Dedifferentiated amniotic fluid mesenchymal stem cell (primary cell): ENCODE measurements around the gene TRAF1.
A peak's percentile ranks its signal among the peaks of the same experiment; 100 is the strongest.
"Not testable (repeated sequence)": the region's sequence is repeated elsewhere in the genome, so short reads cannot be mapped to it uniquely, and the experiment has no call there.

ENCODE experiments used
- DNase-seq: peaks from one replicate; pipeline ENCODE4 v3.0.0-alpha.2; 2016; ENCODE audit errors: extremely low spot score

TRAF1 gene, protein sequence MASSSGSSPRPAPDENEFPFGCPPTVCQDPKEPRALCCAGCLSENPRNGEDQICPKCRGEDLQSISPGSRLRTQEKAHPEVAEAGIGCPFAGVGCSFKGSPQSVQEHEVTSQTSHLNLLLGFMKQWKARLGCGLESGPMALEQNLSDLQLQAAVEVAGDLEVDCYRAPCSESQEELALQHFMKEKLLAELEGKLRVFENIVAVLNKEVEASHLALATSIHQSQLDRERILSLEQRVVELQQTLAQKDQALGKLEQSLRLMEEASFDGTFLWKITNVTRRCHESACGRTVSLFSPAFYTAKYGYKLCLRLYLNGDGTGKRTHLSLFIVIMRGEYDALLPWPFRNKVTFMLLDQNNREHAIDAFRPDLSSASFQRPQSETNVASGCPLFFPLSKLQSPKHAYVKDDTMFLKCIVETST

GRCh38 chr9:120926397-120926928, at the start of gene TRAF1:
TRAF1 (minus strand) TSS chr9:120926796; CDS start chr9:120926075, 721 bp downstream.
- DNase-seq = no peak

- no peak for DNase-seq
Measured at GRCh38 chr9:120974921-120975320, 48.3 kb upstream of the TRAF1 start.

DNA sequence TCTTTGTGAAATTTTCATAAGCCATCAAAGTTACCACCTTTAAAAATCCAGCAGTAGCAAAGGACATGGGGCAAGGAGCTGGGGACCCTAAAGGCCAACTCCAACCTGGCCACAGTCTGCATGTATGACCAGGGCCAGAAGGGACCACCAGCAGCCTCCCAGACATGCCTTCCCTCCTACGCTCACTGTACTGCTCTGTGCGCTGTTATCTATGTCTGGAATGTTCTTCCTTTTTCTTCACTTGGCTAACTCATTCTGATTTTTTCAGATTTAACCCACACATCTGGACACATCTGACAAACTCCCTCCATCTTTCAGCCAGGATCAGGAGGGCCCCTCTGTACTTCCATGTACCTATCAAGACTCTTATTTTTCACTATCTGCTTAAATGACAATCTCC, 47.6 kb upstream of the TRAF1 start:
- DNase-seq = no peak

GRCh38 chr9:120971938-120972337, 45.3 kb upstream of the TRAF1 start:
- no peak for DNase-seq

GRCh38 chr9:120971471-120971870, 44.9 kb upstream of the TRAF1 start:
- not testable (repeated sequence) for DNase-seq

DNA sequence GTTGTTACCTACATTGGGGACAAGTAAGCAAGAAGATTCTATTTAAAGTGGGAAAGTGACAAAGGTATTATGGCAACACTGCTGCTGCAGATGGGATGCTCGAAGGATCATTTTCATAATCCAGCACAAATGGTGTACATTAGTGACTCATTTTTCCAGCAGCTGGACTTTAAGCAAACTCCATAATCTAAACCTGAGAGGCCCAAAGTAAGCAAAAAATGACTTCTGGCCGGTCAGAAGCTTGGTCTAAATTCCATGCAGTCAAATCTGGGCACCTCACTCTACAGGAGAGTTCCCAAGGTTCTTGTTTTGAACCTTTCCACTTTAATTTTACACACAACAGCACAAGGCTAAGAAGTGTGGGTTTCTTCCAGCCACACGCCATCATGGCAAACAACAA, 43.6 kb upstream of the TRAF1 start:
- peak; percentile 25 for DNase-seq

DNA sequence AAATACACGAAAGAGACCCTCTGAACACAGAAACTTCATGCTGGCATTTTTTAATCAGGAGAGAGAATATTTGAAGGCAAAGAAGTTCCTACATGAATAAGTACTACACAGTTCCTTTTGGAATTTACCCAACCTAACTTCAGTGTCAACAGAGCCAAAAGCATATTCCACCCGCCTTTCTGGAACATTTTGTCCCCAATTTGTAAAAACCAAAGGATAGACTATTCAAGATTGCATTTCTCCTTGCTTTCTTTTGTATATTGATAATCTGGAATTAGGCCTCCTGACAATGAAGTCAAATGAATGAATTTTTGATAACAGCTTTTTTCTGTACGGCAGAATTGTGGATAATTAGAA, 39.4 kb upstream of the TRAF1 start:
- DNase-seq = no peak

- DNase-seq = no peak
Measured at GRCh38 chr9:120965344-120966012, 38.9 kb upstream of the TRAF1 start.

DNA sequence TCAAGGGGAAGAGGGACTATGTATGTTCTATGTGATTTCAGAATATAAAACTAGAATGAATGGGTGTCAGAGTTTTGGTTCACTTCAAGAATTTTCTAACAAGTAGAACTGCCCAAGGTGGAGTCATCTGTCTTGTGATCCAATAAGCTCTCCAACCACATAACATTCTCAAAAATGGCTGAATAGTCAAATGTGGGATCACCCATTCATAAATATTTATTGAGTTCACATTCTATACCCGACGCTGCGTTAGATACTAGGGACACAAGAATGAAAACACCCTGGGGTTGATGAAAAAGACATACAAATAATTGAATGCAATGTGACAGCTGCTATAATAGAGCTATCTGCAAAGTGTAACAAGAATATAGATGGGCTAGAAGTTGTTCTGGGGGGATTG, 35.3 kb upstream of the TRAF1 start:
- DNase-seq = no peak

GRCh38 chr9:120960001-120960400, 33.4 kb upstream of the TRAF1 start:
- DNase-seq = no peak

DNA sequence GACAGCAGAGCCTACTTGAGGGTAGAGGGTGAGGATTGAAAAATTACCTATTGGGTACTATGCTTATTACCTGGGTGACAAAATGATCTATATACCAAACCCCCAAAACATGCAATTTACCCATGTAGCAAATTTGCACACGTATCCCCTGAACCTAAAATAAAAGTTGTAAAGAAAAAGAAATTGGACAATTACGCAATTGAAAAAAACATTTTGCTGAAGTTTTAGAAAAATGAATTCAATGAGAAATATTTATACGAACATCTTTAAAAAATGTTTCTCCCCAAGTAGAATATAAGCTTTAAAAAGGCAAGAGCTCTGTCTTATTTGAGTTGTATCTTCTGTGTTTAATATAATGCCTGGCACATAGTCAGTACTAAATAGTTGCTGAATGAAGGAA, 30.3 kb upstream of the TRAF1 start:
- DNase-seq = no peak

- DNase-seq = no peak
Measured at GRCh38 chr9:120951960-120952618, 25.5 kb upstream of the TRAF1 start.

DNA sequence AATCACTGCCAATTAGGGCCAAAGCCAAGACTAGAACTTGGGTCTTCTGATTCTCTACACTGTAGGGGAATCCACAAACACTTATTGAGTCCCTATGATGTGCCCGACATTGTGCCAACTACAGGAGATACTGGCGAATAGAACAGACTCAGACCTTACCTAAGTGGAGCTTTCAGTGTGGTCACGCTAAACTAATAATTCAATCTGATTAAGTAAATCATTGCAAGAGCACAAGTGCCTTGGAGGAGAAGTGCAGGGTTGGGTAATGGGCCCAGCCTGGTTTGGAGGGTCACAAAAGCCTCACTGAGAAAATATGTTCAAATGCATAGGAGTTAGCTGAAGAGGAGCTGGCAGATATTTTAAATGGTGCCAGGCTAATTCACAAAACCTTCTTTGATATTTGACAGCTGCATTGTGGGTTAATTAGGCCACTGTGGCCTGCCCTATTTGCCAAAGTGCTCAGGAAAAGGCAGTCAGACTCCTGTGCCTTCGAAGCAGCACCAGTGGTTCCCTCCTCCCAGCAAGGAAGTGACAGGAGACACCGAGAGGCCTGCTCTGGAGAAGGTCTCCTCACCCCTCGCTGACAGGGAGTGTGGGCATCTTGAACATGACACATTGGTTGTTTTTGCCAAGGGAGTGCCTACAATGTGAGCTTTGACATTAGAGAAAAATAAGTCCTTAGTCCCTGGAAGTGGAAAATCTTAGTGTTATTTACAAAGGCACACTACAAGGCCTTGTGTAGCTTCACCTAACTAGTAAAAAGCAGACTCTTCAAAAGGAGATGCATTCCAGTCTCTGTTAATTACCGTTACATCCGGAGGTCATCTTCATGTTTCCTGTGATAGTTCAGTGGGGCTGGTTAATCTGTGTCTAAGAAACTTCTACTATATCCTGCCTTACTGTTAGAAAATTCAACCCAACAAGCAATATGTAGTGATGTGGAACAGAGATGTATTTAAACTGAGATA, 24.1 kb upstream of the TRAF1 start:
- DNase-seq = no peak

GRCh38 chr9:120949290-120949689, 22.7 kb upstream of the TRAF1 start:
- DNase-seq = no peak

DNA sequence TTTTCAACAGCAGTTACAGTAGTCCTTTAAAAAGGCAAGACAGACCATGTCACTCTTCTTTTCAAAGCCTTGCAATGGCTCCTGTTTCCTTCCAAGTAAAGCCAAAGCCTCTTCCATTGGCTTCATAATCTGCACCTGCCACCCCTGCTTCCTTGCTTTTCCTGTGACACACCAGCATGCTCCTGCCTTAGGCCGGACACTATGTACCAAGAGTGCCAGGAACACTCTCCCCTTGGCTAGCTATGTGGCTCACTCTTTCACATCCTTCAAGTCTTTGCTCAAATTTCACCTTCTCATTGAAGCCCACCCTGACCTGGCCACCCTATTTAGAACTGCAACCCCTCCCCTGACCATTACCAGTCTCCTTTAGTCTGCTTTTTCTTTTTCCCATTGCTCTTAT, 22.2 kb upstream of the TRAF1 start:
- DNase-seq = no peak

- no peak for DNase-seq
Measured at GRCh38 chr9:120947222-120947621, 20.6 kb upstream of the TRAF1 start.

- peak; percentile 48 for DNase-seq
Measured at GRCh38 chr9:120946259-120946658, 19.7 kb upstream of the TRAF1 start.

GRCh38 chr9:120944948-120945347, 18.4 kb upstream of the TRAF1 start:
- no peak for DNase-seq

GRCh38 chr9:120944434-120944843, 17.8 kb upstream of the TRAF1 start:
- DNase-seq = no peak

- DNase-seq = no peak
Measured at GRCh38 chr9:120942186-120943001, 15.8 kb upstream of the TRAF1 start.
